Activated naive CD8-positive, alpha-beta T cell treated with anti-CD3 and anti-CD28 coated beads, Interleukin-2, amount 10 ng/mL, durations not matched to agents 7 days and 5 days (primary cell): ENCODE measurements around the gene ABLIM2. TPM values are rescaled to one million over a fixed set of nuclear protein-coding genes. Genes with fewer than 3 reads are reported as not detected.

Experiments
- ATAC-seq: fragments of 150-1000 bp; cut with Tn5 transposase; one replicate; pipeline ENCODE4 v1.10.0; 2021; ENCODE audit warnings: low read depth, moderate library complexity
- POLR2A ChIA-PET: fragments of 350-600 bp; sonication (Branson Sonifier 250); formaldehyde crosslinking; loops from one replicate; lab custom pipeline; 2021; ENCODE audit warnings: antibody characterized with exemption; lab: Charles Lee
- DNase-seq: peaks from one replicate; pipeline ENCODE4 v3.0.0; 2021
- H3K27ac Mint-ChIP-seq: one replicate; pipeline ENCODE4 v1.8.0; 2022; ENCODE audit warnings: mild to moderate bottlenecking, mixed read lengths
- H3K27me3 Mint-ChIP-seq: one replicate; pipeline ENCODE4 v1.8.0; 2022; ENCODE audit warnings: mild to moderate bottlenecking, moderate library complexity, mixed read lengths
- H3K36me3 Mint-ChIP-seq: one replicate; pipeline ENCODE4 v1.8.0; 2021; ENCODE audit warnings: mild to moderate bottlenecking, mixed read lengths
- H3K4me1 Mint-ChIP-seq: one replicate; pipeline ENCODE4 v1.8.0; 2021; ENCODE audit warnings: mixed read lengths
- H3K4me3 Mint-ChIP-seq: one replicate; pipeline ENCODE4 v1.8.0; 2022; ENCODE audit warnings: mild to moderate bottlenecking, moderate library complexity, mixed read lengths
- H3K9me3 Mint-ChIP-seq: one replicate; pipeline ENCODE4 v1.8.0; 2021; ENCODE audit warnings: mixed read lengths
- total RNA-seq, 2 experiments: library from RNA; stranded (reverse); gene quantifications; one replicate each; pipeline ENCODE4 v1.2.3, GENCODE V29; 2021

ABLIM2 gene
- total RNA-seq, 2 experiments from 2014 or later: 1.7 to 2.5 TPM

DNA sequence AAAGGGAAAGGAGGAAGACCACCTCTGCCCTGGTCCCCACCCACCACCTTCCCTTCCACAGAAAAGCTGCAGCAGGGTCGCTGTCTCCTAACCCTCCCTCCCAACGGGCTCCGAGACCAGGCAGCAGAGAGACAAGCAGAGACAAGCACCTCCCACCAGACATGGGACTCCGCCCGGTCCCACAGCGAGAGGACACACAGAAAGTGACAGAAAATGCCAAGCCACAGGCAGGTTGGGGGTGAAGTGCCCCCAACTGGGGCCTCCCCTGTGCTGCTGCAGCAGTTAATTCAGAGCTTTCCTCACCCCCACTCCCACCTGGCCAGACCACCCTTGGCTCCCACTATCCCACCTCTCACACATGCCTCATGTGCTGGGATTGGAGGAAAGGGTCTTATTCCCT is 154.5 kb downstream of the ABLIM2 start:
- Mint-ChIP-seq H3K9me3 (no peaks in the 10 kb centered on the region), H3K4me3 (no peak overlapping the region), H3K27me3 (peaks cover 3% of the 10 kb centered on the region), H3K4me1 (no peaks in the 10 kb centered on the region), H3K27ac (no peak overlapping the region), H3K36me3 (no peaks in the 10 kb centered on the region)
- DNase-seq: no peak
- POLR2A ChIA-PET: no interaction called here
- ATAC-seq: no peak

- DNase-seq (no peak), ATAC-seq (no peak)
- Mint-ChIP-seq H3K9me3 (no peaks in the 10 kb centered on the region), H3K27ac (no peak overlapping the region), H3K36me3 (no peaks in the 10 kb centered on the region), H3K4me1 (no peaks in the 10 kb centered on the region), H3K4me3 (no peak overlapping the region), H3K27me3 (peaks cover 3% of the 10 kb centered on the region)
- POLR2A ChIA-PET: no interaction called here
Measured at GRCh38 chr4:8002525-8003309, 155.9 kb downstream of the ABLIM2 start.

- H3K9me3 Mint-ChIP-seq: no peaks in the 10 kb centered on the region
- no peak overlapping the region for H3K27ac Mint-ChIP-seq
- no peaks in the 10 kb centered on the region for H3K36me3 Mint-ChIP-seq
- ATAC-seq (no peak), DNase-seq (no peak)
- POLR2A ChIA-PET: no interaction called here
- H3K4me1 Mint-ChIP-seq: no peaks in the 10 kb centered on the region
- H3K4me3 Mint-ChIP-seq: no peak overlapping the region
- peaks cover 3% of the 10 kb centered on the region for H3K27me3 Mint-ChIP-seq
Measured at GRCh38 chr4:8001564-8002355, 156.9 kb downstream of the ABLIM2 start.

DNA sequence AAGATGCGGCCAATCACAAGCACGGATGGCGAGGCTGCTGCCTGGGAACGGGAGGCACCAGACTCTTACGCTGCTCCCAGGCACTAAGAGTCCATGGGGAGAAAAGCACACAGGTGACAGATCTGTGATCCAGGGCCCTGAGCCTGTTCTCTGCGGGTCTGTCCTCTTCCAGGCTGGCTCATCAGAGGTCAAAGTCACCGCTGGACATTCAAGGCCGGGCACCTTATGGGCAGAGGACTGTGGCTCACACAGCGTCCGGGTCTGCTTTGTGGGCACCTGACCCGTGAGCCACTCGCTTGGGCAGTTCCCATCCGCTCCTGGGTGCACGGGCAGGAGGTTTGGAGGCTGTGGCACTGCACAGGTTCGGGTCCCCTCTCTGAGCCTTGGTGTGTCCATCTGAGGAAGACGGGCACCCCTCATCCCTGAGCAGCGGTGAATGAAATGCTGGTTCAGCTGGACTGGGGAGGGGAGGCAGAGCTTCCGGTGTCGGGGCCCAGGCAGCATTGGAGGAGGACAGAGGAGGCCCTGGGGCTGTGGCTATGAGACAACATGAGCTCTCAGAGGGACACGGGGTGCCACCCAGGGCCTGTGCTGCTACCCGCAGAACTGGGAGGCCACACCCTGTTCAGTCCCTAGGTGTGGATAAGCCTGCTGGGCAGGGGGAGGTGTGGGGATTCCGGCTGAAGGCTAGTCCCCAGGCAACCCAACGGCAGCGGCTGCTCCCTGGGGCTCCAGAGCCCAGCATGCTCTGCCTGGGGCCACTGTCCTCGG is 157.7 kb downstream of the ABLIM2 start:
- peaks cover 3% of the 10 kb centered on the region for H3K27me3 Mint-ChIP-seq
- no peaks in the 10 kb centered on the region for H3K9me3 Mint-ChIP-seq
- no peaks in the 10 kb centered on the region for H3K36me3 Mint-ChIP-seq
- H3K27ac Mint-ChIP-seq: no peak overlapping the region
- no peak overlapping the region for H3K4me3 Mint-ChIP-seq
- POLR2A ChIA-PET: no interaction called here
- DNase-seq (no peak), ATAC-seq (no peak)
- H3K4me1 Mint-ChIP-seq: no peaks in the 10 kb centered on the region

DNA sequence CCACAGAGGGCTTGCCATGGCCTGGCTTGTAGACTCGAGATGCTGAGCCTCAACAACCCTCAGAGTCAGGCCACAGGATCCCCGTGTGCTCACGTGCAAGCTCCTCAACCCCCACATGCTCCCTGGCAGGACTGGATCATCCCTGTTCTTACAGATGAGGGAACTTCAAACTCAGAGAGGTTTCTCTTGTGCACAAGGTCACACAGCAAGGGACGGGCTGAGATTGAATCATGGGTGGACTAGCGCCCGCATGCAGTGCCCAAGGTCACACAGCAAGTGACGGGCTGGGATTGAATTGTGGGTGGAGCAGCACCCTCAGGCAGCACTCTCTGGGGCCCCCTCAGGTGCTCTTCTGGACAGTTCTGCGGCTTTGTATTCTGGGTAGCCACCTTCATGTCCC is 158.4 kb downstream of the ABLIM2 start:
- no peak overlapping the region for H3K27ac Mint-ChIP-seq

DNA sequence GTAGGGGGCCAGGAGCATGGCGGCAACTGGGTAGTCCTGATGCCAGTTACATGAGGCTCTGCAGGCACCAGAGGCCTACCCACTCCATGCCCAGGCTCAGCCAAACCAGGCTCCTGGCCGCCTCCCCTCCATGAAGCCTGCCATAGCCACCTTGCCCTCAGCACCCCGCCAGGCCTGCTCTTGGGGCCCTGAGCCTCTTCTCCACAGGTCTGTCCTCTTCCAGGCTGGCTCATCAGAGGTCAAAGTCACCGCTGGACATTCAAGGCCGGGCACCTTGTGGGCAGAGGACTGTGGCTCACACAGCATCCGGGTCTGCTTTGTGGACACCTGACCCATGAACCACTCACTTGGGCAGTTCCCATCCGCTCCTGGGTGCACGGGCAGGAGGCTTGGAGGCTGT is 158.9 kb downstream of the ABLIM2 start:
- no peak for ATAC-seq
- Mint-ChIP-seq H3K4me1 (no peaks in the 10 kb centered on the region), H3K36me3 (no peaks in the 10 kb centered on the region)

More for the DNA sequence above, 158.4 kb downstream of the ABLIM2 start:
- no peaks in the 10 kb centered on the region for H3K9me3 Mint-ChIP-seq
- peaks cover 3% of the 10 kb centered on the region for H3K27me3 Mint-ChIP-seq
- ATAC-seq (no peak), DNase-seq (no peak)
- H3K36me3 Mint-ChIP-seq: no peaks in the 10 kb centered on the region
- no peak overlapping the region for H3K4me3 Mint-ChIP-seq
- POLR2A ChIA-PET: no interaction called here
- no peaks in the 10 kb centered on the region for H3K4me1 Mint-ChIP-seq

DNA sequence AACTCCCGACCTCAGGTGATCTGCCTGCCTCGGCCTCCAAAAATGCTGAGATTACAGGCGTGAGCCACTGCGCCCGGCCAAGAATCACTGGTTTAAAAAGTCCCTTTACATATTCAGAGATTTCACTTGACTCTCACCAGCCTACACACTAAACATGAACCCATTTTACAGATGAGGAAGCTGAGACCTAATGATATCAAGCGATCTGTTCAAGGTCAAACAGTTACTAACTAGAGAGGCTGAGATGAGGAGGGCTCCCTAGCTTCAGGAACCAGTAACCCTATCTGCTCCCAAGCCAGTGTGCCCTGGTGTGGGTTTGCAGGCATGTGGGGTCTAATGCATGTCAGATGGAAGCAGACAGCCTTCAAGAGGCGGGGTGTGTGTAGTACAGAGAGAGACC is 159.3 kb downstream of the ABLIM2 start:
- Mint-ChIP-seq H3K36me3 (no peaks in the 10 kb centered on the region), H3K4me1 (no peaks in the 10 kb centered on the region), H3K27ac (no peak overlapping the region), H3K27me3 (peaks cover 3% of the 10 kb centered on the region), H3K4me3 (no peak overlapping the region), H3K9me3 (no peaks in the 10 kb centered on the region)
- DNase-seq (no peak), ATAC-seq (no peak)
- POLR2A ChIA-PET: no interaction called here

More for the DNA sequence above, 158.9 kb downstream of the ABLIM2 start:
- no peak overlapping the region for H3K4me3 Mint-ChIP-seq
- POLR2A ChIA-PET: no interaction called here
- no peak for DNase-seq
- peaks cover 3% of the 10 kb centered on the region for H3K27me3 Mint-ChIP-seq
- no peaks in the 10 kb centered on the region for H3K9me3 Mint-ChIP-seq
- no peak overlapping the region for H3K27ac Mint-ChIP-seq

DNA sequence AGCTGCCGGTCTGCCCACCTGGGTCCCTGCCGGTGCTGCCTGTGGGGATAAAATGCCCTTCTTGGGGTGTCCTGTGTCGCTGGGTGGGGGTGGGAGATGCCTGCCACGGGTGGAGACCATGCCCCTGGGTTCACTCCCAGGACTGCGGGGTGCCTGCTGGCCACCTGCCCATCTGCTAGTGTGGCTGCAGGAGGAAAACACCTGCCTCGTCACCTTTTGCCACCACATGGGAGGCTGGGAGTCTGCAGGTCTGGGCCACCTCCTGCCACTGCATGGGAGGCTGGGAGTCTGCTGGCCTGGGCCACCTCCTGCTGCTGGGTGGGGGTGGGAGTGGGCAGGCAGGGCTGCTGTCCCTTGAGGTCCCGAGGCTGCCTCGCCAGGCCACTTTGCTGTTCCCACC is 160.2 kb downstream of the ABLIM2 start:
- Mint-ChIP-seq H3K27ac (no peak overlapping the region), H3K27me3 (peaks cover 3% of the 10 kb centered on the region), H3K4me1 (no peaks in the 10 kb centered on the region), H3K9me3 (no peaks in the 10 kb centered on the region), H3K36me3 (no peaks in the 10 kb centered on the region), H3K4me3 (no peak overlapping the region)
- DNase-seq (no peak), ATAC-seq (no peak)
- POLR2A ChIA-PET: no interaction called here

- Mint-ChIP-seq H3K4me3 (no peak overlapping the region), H3K27me3 (peaks cover 3% of the 10 kb centered on the region), H3K27ac (no peak overlapping the region), H3K9me3 (no peaks in the 10 kb centered on the region), H3K36me3 (no peaks in the 10 kb centered on the region), H3K4me1 (no peaks in the 10 kb centered on the region)
- ATAC-seq (no peak), DNase-seq (no peak)
- POLR2A ChIA-PET: no interaction called here
Measured at GRCh38 chr4:7995866-7996265, 162.7 kb downstream of the ABLIM2 start.

- H3K4me3 Mint-ChIP-seq: no peak overlapping the region
- ATAC-seq: no peak
- H3K9me3 Mint-ChIP-seq: no peaks in the 10 kb centered on the region
- DNase-seq: no peak
- peaks cover 6% of the 10 kb centered on the region for H3K27me3 Mint-ChIP-seq
- no peaks in the 10 kb centered on the region for H3K4me1 Mint-ChIP-seq
- H3K36me3 Mint-ChIP-seq: no peaks in the 10 kb centered on the region
- POLR2A ChIA-PET: no interaction called here
- H3K27ac Mint-ChIP-seq: no peak overlapping the region
Measured at GRCh38 chr4:7995135-7995534, 163.5 kb downstream of the ABLIM2 start.

- ATAC-seq (no peak), DNase-seq (no peak)
- Mint-ChIP-seq H3K9me3 (no peaks in the 10 kb centered on the region), H3K4me3 (no peak overlapping the region), H3K36me3 (no peaks in the 10 kb centered on the region), H3K4me1 (no peaks in the 10 kb centered on the region), H3K27me3 (peaks cover 6% of the 10 kb centered on the region), H3K27ac (no peak overlapping the region)
- POLR2A ChIA-PET: no interaction called here
Measured at GRCh38 chr4:7993671-7994070, 164.9 kb downstream of the ABLIM2 start.

- ATAC-seq (no peak), DNase-seq (no peak)
- Mint-ChIP-seq H3K36me3 (no peaks in the 10 kb centered on the region), H3K27ac (no peak overlapping the region), H3K4me1 (no peaks in the 10 kb centered on the region), H3K9me3 (no peaks in the 10 kb centered on the region), H3K4me3 (no peak overlapping the region), H3K27me3 (peaks cover 6% of the 10 kb centered on the region)
- POLR2A ChIA-PET: interaction anchor here (0.9 kb wide), 1 partner anchor 194 kb away, joined by 4 read pairs; no protein-coding TSS in a partner anchor
Measured at GRCh38 chr4:7992846-7993245, 165.8 kb downstream of the ABLIM2 start.

- no peak for DNase-seq
- no peaks in the 10 kb centered on the region for H3K9me3 Mint-ChIP-seq
- H3K4me1 Mint-ChIP-seq: peaks cover 3% of the 10 kb centered on the region
- peaks cover 11% of the 10 kb centered on the region for H3K27me3 Mint-ChIP-seq
- no peaks in the 10 kb centered on the region for H3K36me3 Mint-ChIP-seq
- H3K27ac Mint-ChIP-seq: no peak overlapping the region
- POLR2A ChIA-PET: no interaction called here
- no peak for ATAC-seq
- H3K4me3 Mint-ChIP-seq: no peak overlapping the region
Measured at GRCh38 chr4:7990807-7991459, 167.7 kb downstream of the ABLIM2 start.
